ENCODE results near the gene NFIA. TPM values are rescaled to one million over a fixed set of nuclear protein-coding genes. Genes with fewer than 3 reads are reported as not detected.

NFIA gene
- total RNA-seq, 4 donors from 2014 or later = 134 to 183 (median 148) TPM

GRCh38 chr1:61294930-61295329, 212.6 kb downstream of the NFIA start:
- Histone ChIP-seq H3K36me3 (no peaks in the 10 kb centered on the region), H3K4me3 (no peak overlapping the region), H3K4me1 (peaks cover 24 to 60% (median 41%) of the 10 kb centered on the region in 4 donors), H3K9me3 (no peaks in the 10 kb centered on the region), H3K27ac (replicated peaks in 1 of 4) (no peak overlapping the region), H3K27me3 (no peaks in the 10 kb centered on the region)
- DNase-seq (ENCODE audit: extremely low spot score) = no peak
- intact Hi-C loops (cut with DNase I) = no loop called here
- WGBS = 92% methylated on average over 5 of the region's 5 CpGs
- TF ChIP-seq POLR2A (IDR thresholded peaks at IDR 0.05; ENCODE audit: low read depth) (no peak), CTCF (IDR thresholded peaks at IDR 0.05) (no peak), POLR2AphosphoS5 (IDR thresholded peaks at IDR 0.05) (no peak), EP300 (IDR thresholded peaks at IDR 0.05) (no peak)

GRCh38 chr1:61295818-61296537, 213.6 kb downstream of the NFIA start:
- intact Hi-C loops (cut with DNase I) = no loop called here
- Histone ChIP-seq H3K4me3 (no peak overlapping the region), H3K27me3 (no peaks in the 10 kb centered on the region), H3K4me1 (peaks cover 21 to 59% (median 44%) of the 10 kb centered on the region in 4 donors), H3K36me3 (no peaks in the 10 kb centered on the region), H3K27ac (replicated peaks in 1 of 4) (no peak overlapping the region), H3K9me3 (no peaks in the 10 kb centered on the region)
- WGBS = 80% methylated on average over 2 of the region's 2 CpGs
- TF ChIP-seq POLR2AphosphoS5 (IDR thresholded peaks at IDR 0.05) (no peak), POLR2A (IDR thresholded peaks at IDR 0.05; ENCODE audit: low read depth) (no peak), EP300 (IDR thresholded peaks at IDR 0.05) (no peak)
- no peak for DNase-seq (ENCODE audit: extremely low spot score)

GRCh38 chr1:61297887-61298286, 215.5 kb downstream of the NFIA start:
- Histone ChIP-seq H3K27ac (replicated peaks in 1 of 4) (no peak overlapping the region), H3K27me3 (no peaks in the 10 kb centered on the region), H3K4me1 (peaks cover 40 to 71% (median 57%) of the 10 kb centered on the region in 4 donors), H3K9me3 (no peaks in the 10 kb centered on the region), H3K36me3 (no peaks in the 10 kb centered on the region), H3K4me3 (no peak overlapping the region)
- WGBS = 85% methylated on average over 7 of the region's 7 CpGs
- no peak for DNase-seq (ENCODE audit: extremely low spot score)
- intact Hi-C loops (cut with DNase I) = no loop called here
- TF ChIP-seq CTCF (IDR thresholded peaks at IDR 0.05) (no peak), POLR2AphosphoS5 (IDR thresholded peaks at IDR 0.05) (no peak), POLR2A (IDR thresholded peaks at IDR 0.05; ENCODE audit: low read depth) (no peak), EP300 (IDR thresholded peaks at IDR 0.05) (no peak)

- 28% methylated on average over 2 of the region's 2 CpGs for WGBS
Observed at GRCh38 chr1:61299463-61299862, 217.1 kb downstream of the NFIA start.

More at GRCh38 chr1:61299463-61299862, 217.1 kb downstream of the NFIA start:
- Histone ChIP-seq H3K9me3 (no peaks in the 10 kb centered on the region), H3K27me3 (no peaks in the 10 kb centered on the region), H3K4me3 (no peak overlapping the region), H3K27ac (replicated peaks in 1 of 4) (peak overlapping the region; percentile 29 to 62 (median 51)), H3K4me1 (peaks cover 33 to 67% (median 48%) of the 10 kb centered on the region in 4 donors), H3K36me3 (no peaks in the 10 kb centered on the region)
- TF ChIP-seq EP300 (IDR thresholded peaks at IDR 0.05) (no peak), POLR2AphosphoS5 (IDR thresholded peaks at IDR 0.05) (no peak), CTCF (IDR thresholded peaks at IDR 0.05) (no peak)
- intact Hi-C loops (cut with DNase I) = no loop called here
- DNase-seq (ENCODE audit: extremely low spot score) = no peak

Measured in esophagus muscularis mucosa (tissue), 4 donors.